Measurements from ENCODE around the gene SNRPN. TPM values are rescaled to one million over a fixed set of nuclear protein-coding genes. Genes with fewer than 3 reads are reported as not detected.
"Not testable (repeated sequence)": the region's sequence is repeated elsewhere in the genome, so short reads cannot be mapped to it uniquely, and the experiment has no call there.

SNRPN gene
- total RNA-seq, 1 experiment from 2014 or later, result 86.5 TPM

DNA sequence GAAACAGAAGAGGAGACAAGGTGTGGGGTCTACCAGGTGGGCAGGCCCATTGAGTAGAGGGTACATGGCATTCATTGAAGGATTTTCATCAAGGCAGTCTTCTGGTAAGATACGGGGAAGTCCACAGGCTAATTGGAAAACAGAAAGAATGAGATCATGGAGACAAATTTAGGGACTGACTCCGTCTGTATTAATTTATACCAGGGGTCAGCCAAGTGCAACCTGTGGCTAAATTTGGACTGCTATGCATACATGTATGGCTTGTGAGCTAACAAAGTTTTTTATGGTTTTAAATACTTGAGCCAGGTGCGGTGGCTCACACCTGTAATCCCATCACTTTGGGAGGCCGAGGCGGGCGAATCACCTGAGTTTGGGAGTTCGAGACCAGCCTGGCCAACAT is 21.1 kb upstream of the SNRPN start:
- CTCF ChIA-PET, result interaction anchor here (0.7 kb wide), 1 partner anchor 57 kb away, joined by 4 read pairs; no protein-coding TSS in a partner anchor
- POLR2A ChIA-PET, result no interaction called here
- BruUV-seq (replicated peaks), result no TSS peak
- DNase-seq (ENCODE audit: unreplicated experiment), result no peak
- TF ChIP-seq, protein P1, sequence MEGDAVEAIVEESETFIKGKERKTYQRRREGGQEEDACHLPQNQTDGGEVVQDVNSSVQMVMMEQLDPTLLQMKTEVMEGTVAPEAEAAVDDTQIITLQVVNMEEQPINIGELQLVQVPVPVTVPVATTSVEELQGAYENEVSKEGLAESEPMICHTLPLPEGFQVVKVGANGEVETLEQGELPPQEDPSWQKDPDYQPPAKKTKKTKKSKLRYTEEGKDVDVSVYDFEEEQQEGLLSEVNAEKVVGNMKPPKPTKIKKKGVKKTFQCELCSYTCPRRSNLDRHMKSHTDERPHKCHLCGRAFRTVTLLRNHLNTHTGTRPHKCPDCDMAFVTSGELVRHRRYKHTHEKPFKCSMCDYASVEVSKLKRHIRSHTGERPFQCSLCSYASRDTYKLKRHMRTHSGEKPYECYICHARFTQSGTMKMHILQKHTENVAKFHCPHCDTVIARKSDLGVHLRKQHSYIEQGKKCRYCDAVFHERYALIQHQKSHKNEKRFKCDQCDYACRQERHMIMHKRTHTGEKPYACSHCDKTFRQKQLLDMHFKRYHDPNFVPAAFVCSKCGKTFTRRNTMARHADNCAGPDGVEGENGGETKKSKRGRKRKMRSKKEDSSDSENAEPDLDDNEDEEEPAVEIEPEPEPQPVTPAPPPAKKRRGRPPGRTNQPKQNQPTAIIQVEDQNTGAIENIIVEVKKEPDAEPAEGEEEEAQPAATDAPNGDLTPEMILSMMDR (IDR thresholded peaks at IDR 0.05; ENCODE audit: unreplicated experiment), result no peak
- Mint-ChIP-seq H3K27ac (ENCODE audit: low read depth, unreplicated experiment) (no peak overlapping the region), H3K4me1 (ENCODE audit: insufficient read depth, unreplicated experiment) (no peaks in the 10 kb centered on the region), H3K36me3 (ENCODE audit: insufficient read depth, unreplicated experiment) (no peaks in the 10 kb centered on the region), H3K27me3 (ENCODE audit: insufficient read depth, unreplicated experiment) (no peaks in the 10 kb centered on the region), H3K4me3 (ENCODE audit: unreplicated experiment) (no peak overlapping the region), H3K9me3 (ENCODE audit: unreplicated experiment) (peaks cover 22% of the 10 kb centered on the region)
- intact Hi-C loops (cut with micrococcal nuclease), result no loop called here

DNA sequence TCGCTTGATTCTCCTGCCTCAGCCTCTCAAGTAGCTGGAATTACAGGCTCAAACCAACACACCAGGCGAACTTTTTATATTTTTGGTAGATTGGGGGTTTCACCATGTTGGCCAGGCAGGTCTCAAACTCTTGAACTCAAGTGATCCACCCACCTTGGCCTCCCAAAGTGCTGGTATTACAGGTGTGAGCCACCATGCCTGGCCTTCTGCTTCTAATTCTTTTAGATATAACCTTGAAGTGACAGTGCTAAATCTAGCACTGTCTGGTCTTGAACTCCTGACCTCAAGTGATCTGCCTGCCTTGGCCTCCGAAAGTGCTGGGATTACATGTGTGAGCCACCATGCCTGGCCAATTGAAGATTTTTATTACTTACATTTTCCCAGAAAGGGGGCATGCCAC is 16.6 kb upstream of the SNRPN start:
- CTCF ChIA-PET; intact Hi-C loops (cut with micrococcal nuclease); H3K27ac Mint-ChIP-seq (ENCODE audit: low read depth, unreplicated experiment); POLR2A ChIA-PET; BruUV-seq (replicated peaks); H3K36me3 Mint-ChIP-seq (ENCODE audit: insufficient read depth, unreplicated experiment); H3K27me3 Mint-ChIP-seq (ENCODE audit: insufficient read depth, unreplicated experiment); DNase-seq (ENCODE audit: unreplicated experiment); H3K4me1 Mint-ChIP-seq (ENCODE audit: insufficient read depth, unreplicated experiment); H3K4me3 Mint-ChIP-seq (ENCODE audit: unreplicated experiment): not testable (repeated sequence)
- peaks cover 22% of the 10 kb centered on the region for H3K9me3 Mint-ChIP-seq (ENCODE audit: unreplicated experiment)

DNA sequence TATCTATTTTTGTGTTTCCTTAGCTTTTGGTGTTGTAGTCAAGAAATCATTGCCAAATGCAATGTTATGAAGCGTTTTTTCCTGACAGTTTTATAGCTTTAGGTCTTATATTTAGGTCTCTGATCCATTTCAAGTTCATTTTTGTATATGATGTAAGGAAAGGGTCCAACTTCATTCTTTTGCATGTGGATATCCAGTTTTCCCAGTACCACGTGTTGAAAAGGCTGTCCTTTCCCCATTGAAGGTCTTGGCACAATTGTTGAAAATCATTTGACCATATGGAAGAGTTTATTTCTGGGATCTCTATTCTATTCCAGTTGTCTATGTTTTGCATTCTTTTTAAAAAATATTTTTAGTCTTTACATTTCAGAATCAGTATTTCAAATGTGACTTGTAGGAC is 14.6 kb upstream of the SNRPN start:
- no peaks in the 10 kb centered on the region for H3K27me3 Mint-ChIP-seq (ENCODE audit: insufficient read depth, unreplicated experiment)
- no peak overlapping the region for H3K4me3 Mint-ChIP-seq (ENCODE audit: unreplicated experiment)
- no peaks in the 10 kb centered on the region for H3K4me1 Mint-ChIP-seq (ENCODE audit: insufficient read depth, unreplicated experiment)
- no peak for DNase-seq (ENCODE audit: unreplicated experiment)
- BruUV-seq (replicated peaks), result no TSS peak
- H3K9me3 Mint-ChIP-seq (ENCODE audit: unreplicated experiment), result peaks cover 15% of the 10 kb centered on the region
- CTCF ChIA-PET, result interaction anchor here (1.0 kb wide), 1 partner anchor 12 kb away, joined by 4 read pairs; no protein-coding TSS in a partner anchor
- POLR2A ChIA-PET, result interaction anchor here (0.9 kb wide), 1 partner anchor 42 kb away, joined by 3 read pairs; no protein-coding TSS in a partner anchor
- no peak overlapping the region for H3K27ac Mint-ChIP-seq (ENCODE audit: low read depth, unreplicated experiment)
- intact Hi-C loops (cut with micrococcal nuclease), result no loop called here
- H3K36me3 Mint-ChIP-seq (ENCODE audit: insufficient read depth, unreplicated experiment), result no peaks in the 10 kb centered on the region
- TF ChIP-seq, protein P1 (IDR thresholded peaks at IDR 0.05; ENCODE audit: unreplicated experiment), result no peak

DNA sequence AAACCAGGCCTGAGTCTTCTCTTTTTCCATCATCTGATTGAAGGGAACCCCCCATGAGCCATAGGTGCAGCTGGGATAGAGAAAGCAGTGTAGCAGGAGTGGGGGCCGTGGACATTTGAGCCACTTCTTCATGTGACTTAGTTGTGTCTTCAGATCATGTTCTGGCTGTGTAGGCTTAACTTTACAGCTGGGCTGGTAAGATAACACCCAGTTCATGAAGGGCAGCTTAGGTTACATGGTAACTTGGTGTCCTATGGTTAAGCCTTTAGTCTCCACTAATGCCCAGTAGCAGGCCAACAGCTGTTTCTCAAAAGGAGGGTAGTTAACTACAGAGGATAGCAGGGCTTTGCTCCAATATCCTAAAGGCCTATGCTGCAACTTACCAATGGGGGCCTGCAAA is 11.4 kb upstream of the SNRPN start:
- intact Hi-C loops (cut with micrococcal nuclease), result no loop called here
- DNase-seq (ENCODE audit: unreplicated experiment), result no peak
- Mint-ChIP-seq H3K4me1 (ENCODE audit: insufficient read depth, unreplicated experiment) (no peaks in the 10 kb centered on the region), H3K27ac (ENCODE audit: low read depth, unreplicated experiment) (no peak overlapping the region), H3K4me3 (ENCODE audit: unreplicated experiment) (no peak overlapping the region), H3K27me3 (ENCODE audit: insufficient read depth, unreplicated experiment) (no peaks in the 10 kb centered on the region), H3K9me3 (ENCODE audit: unreplicated experiment) (peaks cover 5% of the 10 kb centered on the region), H3K36me3 (ENCODE audit: insufficient read depth, unreplicated experiment) (no peaks in the 10 kb centered on the region)
- ChIA-PET POLR2A (no interaction called here), CTCF (no interaction called here)
- no TSS peak for BruUV-seq (replicated peaks)
- TF ChIP-seq, protein P1 (IDR thresholded peaks at IDR 0.05; ENCODE audit: unreplicated experiment), result no peak

DNA sequence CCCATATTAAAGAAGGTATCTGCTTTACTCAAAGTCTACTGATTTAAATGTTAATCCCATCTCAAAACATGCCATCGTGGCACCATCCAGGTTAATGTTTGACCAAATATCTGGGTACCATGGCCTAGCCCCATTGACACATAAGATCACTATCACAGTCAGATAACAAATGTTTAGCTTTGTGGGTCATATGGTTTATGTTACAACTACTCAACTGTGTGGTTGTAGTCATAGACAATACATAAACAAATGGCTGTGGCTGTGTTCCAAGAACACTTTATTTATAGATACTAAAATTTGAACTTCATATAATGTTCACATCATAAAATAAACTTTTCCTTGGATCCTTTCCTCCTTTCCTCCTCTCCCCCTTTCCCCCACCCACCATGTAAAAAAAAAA is 9.8 kb upstream of the SNRPN start:
- Mint-ChIP-seq H3K27ac (ENCODE audit: low read depth, unreplicated experiment) (no peak overlapping the region), H3K27me3 (ENCODE audit: insufficient read depth, unreplicated experiment) (no peaks in the 10 kb centered on the region), H3K4me3 (ENCODE audit: unreplicated experiment) (no peak overlapping the region), H3K36me3 (ENCODE audit: insufficient read depth, unreplicated experiment) (no peaks in the 10 kb centered on the region), H3K4me1 (ENCODE audit: insufficient read depth, unreplicated experiment) (no peaks in the 10 kb centered on the region), H3K9me3 (ENCODE audit: unreplicated experiment) (no peaks in the 10 kb centered on the region)
- TF ChIP-seq, protein P1 (IDR thresholded peaks at IDR 0.05; ENCODE audit: unreplicated experiment), result no peak
- DNase-seq (ENCODE audit: unreplicated experiment), result no peak
- ChIA-PET POLR2A (interaction anchor here (0.6 kb wide), 1 partner anchor 52 kb away, joined by 3 read pairs; no protein-coding TSS in a partner anchor), CTCF (no interaction called here)
- no TSS peak for BruUV-seq (replicated peaks)
- intact Hi-C loops (cut with micrococcal nuclease), result no loop called here

Data from MCF 10A (cell line).